Measurements from ENCODE around the gene IRAK3.

Gene IRAK3

DNA sequence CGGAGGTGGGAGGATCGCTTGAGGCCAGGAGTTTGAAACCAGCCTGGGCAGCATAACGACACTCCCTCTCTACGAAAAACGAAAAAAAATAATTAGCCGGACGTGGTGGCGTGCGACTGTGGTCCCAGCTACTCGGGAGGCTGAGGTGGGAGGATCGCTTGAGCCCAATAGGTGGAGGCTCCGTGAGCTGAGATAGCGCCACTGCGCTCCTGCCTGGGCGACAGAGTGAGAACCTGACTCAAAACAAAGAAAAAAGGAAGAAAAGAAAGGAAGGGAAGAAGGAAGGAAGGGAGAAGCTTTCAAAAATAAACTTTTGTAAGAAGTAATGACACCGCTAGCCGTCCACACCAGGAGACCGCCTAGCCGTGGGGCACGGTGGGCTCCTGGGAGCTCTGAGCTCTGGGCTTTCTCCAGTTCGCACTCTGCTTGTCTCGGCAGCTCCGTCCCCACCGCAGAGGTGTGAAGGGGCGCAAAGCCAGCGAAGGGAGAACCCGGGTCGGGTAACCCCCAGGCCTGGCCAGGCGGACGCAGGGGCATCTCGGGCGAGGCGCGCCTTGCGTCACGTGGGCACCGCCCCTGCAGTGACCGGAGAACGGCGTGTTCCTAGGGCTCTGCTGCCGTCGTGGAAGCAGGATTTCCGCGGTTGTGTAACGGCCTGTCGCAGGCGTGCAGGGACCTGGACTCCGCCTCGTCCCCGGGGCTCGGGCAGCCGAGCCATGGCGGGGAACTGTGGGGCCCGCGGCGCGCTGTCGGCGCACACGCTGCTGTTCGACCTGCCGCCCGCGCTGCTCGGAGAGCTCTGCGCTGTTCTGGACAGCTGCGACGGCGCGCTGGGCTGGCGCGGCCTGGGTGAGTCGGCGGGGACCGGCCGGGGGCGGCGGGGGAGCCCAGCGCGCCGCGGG, at the start of gene IRAK3:
Gene IRAK3, plus strand, starts transcription at position 631 of the 902 bp plus-strand sequence. Its CDS starts 86 bp downstream, at position 717.
- in situ Hi-C loops (cut with MboI; ENCODE audit: low sequenced_read_pairs) = no loop called here

DNA sequence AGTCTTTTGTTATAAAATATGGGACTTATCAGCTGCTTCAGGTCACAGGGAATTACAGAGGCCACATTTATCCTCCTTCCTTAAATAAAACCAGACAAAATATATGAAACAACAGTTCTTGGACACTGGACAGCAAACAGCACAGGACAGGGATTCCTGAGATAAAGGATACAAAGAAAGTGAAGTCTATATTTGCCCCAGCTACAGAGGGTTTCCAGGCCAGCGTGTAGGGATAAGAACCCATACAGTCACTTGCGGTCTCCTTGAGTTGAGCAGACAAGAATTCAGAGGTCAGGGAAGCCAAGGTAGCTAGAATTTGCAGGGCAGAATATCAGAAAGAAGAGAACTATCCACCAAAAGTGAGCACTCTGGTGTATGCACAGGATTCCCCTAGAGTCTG, 49.7 kb upstream of the IRAK3 start:
- in situ Hi-C loops (cut with MboI; ENCODE audit: low sequenced_read_pairs) = no loop called here

DNA sequence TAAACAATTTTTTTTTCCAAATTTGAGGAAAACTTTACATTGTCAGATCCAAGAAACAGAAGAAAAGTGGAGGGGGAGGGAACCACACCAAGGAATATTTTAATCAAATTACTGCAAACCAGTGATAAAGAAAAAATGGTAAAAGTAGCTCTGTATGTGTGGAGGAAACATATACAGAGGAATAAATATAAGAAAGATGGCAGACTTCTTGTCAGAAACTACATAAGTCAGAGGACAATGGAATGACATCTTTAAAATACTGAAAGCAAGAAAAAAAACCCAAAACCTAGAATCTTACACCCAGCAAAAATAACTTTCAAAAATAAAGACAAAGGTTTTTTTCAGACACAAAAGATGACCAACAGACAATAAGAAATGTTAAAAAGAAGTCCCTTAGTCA, 48.3 kb upstream of the IRAK3 start:
- in situ Hi-C loops (cut with MboI; ENCODE audit: low sequenced_read_pairs) = no loop called here

DNA sequence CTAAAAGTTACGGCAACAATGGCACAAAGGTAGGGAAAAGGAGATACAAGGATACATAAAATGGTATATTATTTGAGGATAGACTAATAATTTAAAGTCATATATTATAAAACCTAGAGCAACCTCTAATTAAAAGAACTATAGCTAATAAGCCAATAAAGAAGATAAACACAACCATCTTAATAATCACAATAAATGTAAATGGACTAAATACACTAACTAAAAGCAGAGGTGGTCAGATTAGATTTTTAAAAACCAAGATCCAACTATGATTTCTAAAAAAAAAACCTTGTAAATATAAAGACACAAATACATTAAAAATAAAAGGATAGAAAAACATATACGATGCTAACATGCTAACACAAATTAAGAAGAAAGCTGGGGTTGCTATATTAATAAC, 47.7 kb upstream of the IRAK3 start:
- in situ Hi-C loops (cut with MboI; ENCODE audit: low sequenced_read_pairs) = no loop called here

DNA sequence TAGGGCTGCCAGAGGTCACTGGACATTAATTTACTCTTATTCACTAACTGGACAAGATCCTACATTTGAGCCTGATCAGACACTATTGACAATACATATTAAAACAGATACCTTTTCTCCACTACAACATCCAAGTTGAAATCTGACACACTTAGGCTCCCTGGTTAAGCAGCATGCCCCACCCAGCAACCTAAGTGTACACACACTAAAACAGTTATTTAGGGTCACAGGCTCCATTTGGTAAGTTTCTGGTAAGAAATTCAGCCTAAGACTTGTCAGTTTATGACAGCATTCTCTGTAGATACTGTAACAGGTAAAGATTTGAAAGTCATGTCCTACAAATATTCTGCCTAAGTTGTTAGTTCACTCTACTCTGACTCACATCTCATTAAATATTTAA, 46.2 kb upstream of the IRAK3 start:
- in situ Hi-C loops (cut with MboI; ENCODE audit: low sequenced_read_pairs) = no loop called here

- in situ Hi-C loops (cut with MboI; ENCODE audit: low sequenced_read_pairs) = no loop called here
Observed at GRCh38 chr12:66143868-66144267, 45.1 kb upstream of the IRAK3 start.

GRCh38 chr12:66144791-66145754, 43.9 kb upstream of the IRAK3 start:
- in situ Hi-C loops (cut with MboI; ENCODE audit: low sequenced_read_pairs) = no loop called here

DNA sequence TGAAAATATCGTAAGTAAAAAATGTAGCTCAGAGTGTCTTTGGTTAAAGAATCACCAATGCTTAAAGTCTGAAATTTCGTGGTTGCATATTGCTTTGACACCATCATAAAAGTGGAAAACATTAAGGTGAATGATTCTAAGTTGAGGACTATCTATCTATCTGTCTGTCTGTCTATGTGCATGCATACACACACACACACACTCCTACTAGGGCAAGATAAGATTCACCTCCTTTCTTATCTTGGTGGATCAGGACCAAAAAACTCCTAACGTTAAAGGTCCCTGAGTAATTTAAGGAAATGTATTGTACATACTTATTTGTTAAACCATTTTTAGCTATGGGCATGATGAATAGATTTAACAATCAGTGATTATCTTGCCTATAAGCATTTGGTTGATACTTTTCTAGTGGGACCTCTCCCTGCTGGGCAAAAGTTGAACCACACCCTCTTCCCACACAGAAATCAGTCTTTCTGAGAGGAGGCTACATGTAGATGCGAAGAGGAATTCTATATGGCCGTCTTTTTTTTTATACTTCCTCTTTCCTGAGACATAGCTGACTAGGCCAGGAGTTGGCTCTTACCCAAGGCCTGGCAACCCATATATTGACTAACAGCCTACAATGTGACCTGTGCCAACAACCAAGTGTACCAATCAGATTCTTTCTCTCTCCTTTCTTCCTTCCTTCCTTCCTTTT, 39.2 kb upstream of the IRAK3 start:
- in situ Hi-C loops (cut with MboI; ENCODE audit: low sequenced_read_pairs) = no loop called here

GRCh38 chr12:66152732-66153131, 36.3 kb upstream of the IRAK3 start:
- in situ Hi-C loops (cut with MboI; ENCODE audit: low sequenced_read_pairs) = no loop called here

- in situ Hi-C loops (cut with MboI; ENCODE audit: low sequenced_read_pairs) = no loop called here
Observed at GRCh38 chr12:66154776-66155175, 34.2 kb upstream of the IRAK3 start.

GRCh38 chr12:66156654-66157053, 32.4 kb upstream of the IRAK3 start:
- in situ Hi-C loops (cut with MboI; ENCODE audit: low sequenced_read_pairs) = no loop called here

DNA sequence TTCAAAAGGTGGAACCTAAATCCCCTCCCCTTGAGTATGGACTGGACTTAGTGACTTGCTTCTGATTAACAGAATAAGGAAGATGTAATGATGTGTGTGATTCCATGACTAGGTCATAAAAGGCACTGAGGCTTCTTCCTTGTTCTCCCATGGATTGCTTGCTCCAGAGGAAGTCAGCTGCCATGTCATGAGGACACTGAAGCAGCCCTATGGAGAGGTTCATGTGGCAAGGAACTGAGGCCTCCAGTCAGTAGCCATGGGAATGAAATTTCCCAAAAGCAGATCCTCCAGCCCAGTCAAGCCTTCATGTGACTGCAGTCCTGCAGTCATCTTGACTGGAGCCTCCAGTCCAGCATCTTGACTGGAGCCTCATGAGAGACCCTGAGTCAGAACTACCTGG, 29.9 kb upstream of the IRAK3 start:
- in situ Hi-C loops (cut with MboI; ENCODE audit: low sequenced_read_pairs) = no loop called here

DNA sequence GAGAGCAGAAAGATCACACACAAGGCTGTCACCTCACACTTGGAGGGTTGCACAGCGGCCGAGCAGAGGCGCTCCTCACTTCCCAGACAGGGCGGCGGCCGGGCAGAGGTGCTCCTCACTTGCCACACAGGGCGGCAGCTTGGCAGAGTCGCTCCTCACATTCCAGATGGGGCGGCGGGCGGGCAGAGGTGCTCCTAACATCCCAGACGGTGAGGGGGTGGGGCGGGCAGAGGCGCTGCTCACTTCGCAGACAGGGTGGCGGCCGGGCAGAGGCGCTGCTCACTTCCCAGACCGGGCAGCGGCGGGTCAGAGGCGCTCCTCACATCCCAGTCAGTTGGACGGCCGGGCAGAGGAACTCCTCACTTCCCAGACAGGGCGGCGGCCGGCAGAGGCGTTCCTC, 28.3 kb upstream of the IRAK3 start:
- in situ Hi-C loops (cut with MboI; ENCODE audit: low sequenced_read_pairs) = no loop called here

DNA sequence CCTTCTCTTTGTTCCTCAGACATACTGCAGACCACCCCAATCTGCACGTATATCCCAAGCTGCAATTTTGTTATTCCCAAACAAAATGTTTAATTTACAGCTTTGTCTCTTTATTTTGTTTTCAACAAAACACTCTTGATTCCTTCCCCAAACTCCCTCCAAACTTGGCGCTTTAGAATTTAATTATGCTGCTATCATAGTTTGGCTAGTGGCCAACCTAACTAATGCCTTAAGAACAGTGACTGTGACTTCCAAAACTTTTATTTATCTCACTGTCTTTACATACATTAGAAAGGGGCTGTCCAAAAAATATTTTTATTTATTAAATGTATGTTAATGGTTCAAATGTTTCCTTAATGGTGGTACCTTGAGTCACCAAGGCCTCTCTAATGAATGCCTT, 26.3 kb upstream of the IRAK3 start:
- in situ Hi-C loops (cut with MboI; ENCODE audit: low sequenced_read_pairs) = no loop called here

DNA sequence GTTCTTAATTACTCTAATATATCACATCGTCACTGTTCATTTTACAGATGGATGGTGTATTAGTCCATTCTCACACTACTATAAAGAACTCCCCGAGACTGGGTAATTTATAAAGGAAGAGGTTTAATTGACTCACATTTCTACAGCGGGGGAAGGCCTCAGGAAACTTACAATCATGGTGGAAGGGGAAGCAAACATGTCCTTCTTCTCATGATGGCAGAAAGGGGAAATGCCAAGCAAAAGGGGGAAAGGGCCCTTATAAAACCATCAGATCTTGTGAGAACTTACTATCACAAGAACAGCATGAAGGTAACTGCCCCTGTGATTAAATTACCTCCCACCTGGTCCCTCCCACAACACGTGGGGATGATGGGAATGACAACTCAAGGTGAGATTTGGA, 25.7 kb upstream of the IRAK3 start:
- in situ Hi-C loops (cut with MboI; ENCODE audit: low sequenced_read_pairs) = no loop called here

DNA sequence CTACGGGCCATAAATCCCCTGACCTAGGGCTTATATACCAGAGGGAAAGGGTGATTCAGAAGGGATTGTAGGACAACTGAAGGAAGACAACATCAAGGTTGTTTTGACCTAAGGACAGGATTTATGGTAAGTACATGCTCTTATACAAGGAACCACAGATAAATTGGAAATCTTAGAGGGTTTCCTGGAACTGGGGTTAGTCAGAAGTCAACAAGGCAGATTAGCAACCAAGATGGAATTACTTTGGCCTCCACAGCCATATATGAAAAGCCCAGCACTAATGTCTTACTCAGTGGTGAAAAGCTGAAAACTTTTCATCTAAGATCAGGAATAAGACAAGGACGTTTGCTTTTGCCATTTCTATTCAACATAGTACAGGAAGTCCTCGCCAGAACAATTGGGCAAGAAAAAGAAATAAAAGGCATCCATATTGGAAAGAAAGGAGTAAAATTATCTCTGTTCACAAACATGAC, 24.6 kb upstream of the IRAK3 start:
- in situ Hi-C loops (cut with MboI; ENCODE audit: low sequenced_read_pairs) = no loop called here

DNA sequence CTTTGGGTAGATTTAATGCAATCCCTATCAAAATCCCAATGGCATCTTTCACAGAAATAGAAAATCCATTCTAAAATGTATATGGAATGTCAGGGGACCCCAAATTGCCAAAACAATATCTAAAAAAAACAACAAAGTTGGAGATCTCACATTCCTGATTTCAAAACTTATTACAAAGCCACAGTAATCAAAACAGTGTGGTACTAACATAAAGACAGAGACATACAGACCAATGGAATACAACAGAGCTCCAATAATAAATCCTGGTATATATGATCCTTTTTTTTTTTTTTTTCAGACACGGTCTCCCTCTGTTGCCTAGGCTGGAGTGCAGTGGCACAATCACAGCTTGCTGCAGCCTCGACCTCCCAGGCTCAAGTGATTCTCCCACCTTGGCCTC, 23.9 kb upstream of the IRAK3 start:
- in situ Hi-C loops (cut with MboI; ENCODE audit: low sequenced_read_pairs) = no loop called here

GRCh38 chr12:66166561-66166960, 22.5 kb upstream of the IRAK3 start:
- in situ Hi-C loops (cut with MboI; ENCODE audit: low sequenced_read_pairs) = no loop called here

- in situ Hi-C loops (cut with MboI; ENCODE audit: low sequenced_read_pairs) = no loop called here
Observed at GRCh38 chr12:66168410-66168809, 20.6 kb upstream of the IRAK3 start.

GRCh38 chr12:66169221-66170170, 19.5 kb upstream of the IRAK3 start, which contains the start of gene TMBIM4:
TMBIM4 (minus strand) TSS chr12:66169996; CDS start chr12:66169951, 45 bp downstream.
- in situ Hi-C loops (cut with MboI; ENCODE audit: low sequenced_read_pairs) = no loop called here
